ENCODE measurements around the gene SIX6.

DNA sequence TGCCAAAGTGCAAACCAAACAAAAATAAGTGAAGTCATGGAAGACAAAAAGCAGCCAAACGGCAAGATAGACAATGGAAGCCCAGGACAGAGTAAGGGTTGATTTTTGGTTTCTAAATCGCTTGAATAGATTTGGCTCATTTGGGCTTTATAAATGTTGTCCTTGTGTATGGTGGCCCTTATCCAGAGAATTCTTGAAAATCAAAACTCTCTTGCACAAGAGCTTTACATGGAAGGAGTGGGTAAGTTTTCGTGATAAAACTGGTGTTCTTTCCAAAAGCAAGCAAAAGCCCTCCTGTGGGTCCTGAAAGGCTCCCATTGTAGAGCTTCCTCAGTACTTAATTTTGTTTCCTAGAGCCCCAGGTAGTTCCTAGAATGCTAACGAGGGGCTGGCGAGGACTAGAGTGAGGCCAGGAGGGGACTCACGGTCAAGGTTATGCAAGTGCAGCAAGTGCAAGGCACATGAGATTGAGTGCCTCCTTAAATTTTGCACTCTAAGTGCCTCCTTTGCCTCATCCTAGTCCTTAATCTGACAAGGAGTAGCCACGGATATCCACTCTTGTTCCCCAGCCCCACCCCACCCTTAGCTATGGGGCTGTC lies 4.1 kb downstream of the SIX6 start:
- TF ChIP-seq GLIS3 (CRISPR knock-in tag; IDR thresholded peaks at IDR 0.05) (no peak), ZNF565 (CRISPR knock-in tag; conservative IDR thresholded peaks at IDR 0.05; ENCODE audit: low read depth) (no peak), CSDC2 (CRISPR knock-in tag; IDR thresholded peaks at IDR 0.05) (no peak), ZFP30 (CRISPR knock-in tag; IDR thresholded peaks at IDR 0.05) (no peak)
- TF ChIP-seq, protein P1, sequence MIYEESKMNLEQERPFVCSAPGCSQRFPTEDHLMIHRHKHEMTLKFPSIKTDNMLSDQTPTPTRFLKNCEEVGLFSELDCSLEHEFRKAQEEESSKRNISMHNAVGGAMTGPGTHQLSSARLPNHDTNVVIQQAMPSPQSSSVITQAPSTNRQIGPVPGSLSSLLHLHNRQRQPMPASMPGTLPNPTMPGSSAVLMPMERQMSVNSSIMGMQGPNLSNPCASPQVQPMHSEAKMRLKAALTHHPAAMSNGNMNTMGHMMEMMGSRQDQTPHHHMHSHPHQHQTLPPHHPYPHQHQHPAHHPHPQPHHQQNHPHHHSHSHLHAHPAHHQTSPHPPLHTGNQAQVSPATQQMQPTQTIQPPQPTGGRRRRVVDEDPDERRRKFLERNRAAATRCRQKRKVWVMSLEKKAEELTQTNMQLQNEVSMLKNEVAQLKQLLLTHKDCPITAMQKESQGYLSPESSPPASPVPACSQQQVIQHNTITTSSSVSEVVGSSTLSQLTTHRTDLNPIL (CRISPR knock-in tag; IDR thresholded peaks at IDR 0.05; ENCODE audit: low read depth) = no peak
- TF ChIP-seq, protein P2, sequence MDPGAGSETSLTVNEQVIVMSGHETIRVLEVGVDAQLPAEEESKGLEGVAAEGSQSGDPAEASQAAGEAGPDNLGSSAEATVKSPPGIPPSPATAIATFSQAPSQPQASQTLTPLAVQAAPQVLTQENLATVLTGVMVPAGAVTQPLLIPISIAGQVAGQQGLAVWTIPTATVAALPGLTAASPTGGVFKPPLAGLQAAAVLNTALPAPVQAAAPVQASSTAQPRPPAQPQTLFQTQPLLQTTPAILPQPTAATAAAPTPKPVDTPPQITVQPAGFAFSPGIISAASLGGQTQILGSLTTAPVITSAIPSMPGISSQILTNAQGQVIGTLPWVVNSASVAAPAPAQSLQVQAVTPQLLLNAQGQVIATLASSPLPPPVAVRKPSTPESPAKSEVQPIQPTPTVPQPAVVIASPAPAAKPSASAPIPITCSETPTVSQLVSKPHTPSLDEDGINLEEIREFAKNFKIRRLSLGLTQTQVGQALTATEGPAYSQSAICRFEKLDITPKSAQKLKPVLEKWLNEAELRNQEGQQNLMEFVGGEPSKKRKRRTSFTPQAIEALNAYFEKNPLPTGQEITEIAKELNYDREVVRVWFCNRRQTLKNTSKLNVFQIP (CRISPR knock-in tag; IDR thresholded peaks at IDR 0.05; ENCODE audit: borderline replicate concordance, low read depth) = no peak

Measured in SK-N-SH treated with all-trans-retinoic acid at 6 μM for 48 hours (cell line).